T follicular helper cell (primary cell): ENCODE data around the gene SLC2A4RG.
A peak's percentile ranks its signal among the peaks of the same experiment; 100 is the strongest.

Experiments
- DNase-seq: peaks from one replicate; pipeline ENCODE4 v3.0.0-alpha.2; 2020; ENCODE audit warnings: low read depth

SLC2A4RG gene

DNA sequence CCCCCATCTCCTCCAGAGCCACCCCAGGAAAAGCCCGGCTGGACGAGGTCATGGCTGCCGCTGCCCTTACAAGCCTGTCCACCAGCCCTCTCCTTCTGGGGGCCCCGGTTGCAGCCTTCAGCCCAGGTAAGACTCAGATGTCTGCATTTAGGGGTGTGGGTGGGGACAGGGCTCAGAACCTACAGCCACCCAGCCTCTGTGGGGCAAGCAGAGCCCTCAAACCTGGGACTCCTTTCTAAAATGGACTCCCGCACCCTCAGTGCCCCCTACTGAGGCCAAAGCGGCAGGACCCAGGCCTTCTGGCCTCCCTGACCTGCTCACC lies 1.7 kb downstream of the SLC2A4RG start:
- no peak for DNase-seq

DNA sequence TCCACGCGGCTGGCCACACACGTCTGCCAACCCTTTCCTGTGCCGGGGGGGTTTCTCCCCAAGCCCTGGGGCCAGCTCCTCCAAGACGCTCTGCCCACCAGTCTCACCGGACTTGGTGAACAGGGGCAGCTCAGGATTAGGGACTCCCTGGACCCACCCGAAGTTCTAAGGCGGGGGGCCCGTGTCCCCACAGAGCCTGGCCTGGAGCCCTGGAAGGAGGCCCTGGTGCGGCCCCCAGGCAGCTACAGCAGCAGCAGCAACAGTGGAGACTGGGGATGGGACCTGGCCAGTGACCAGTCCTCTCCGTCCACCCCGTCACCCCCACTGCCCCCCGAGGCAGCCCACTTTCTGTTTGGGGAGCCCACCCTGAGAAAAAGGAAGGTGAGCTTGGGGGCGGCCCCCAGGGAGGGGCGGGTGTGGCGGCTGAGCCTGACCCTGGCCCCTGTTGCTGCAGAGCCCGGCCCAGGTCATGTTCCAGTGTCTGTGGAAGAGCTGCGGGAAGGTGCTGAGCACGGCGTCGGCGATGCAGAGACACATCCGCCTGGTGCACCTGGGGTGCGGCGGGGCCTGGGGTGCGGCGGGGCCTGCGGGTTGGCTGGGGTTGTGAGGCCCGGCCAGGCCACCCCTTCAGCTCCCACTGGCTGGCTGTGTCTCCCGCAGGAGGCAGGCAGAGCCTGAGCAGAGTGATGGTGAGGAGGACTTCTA lies 2.3 kb downstream of the SLC2A4RG start:
- no peak for DNase-seq

DNA sequence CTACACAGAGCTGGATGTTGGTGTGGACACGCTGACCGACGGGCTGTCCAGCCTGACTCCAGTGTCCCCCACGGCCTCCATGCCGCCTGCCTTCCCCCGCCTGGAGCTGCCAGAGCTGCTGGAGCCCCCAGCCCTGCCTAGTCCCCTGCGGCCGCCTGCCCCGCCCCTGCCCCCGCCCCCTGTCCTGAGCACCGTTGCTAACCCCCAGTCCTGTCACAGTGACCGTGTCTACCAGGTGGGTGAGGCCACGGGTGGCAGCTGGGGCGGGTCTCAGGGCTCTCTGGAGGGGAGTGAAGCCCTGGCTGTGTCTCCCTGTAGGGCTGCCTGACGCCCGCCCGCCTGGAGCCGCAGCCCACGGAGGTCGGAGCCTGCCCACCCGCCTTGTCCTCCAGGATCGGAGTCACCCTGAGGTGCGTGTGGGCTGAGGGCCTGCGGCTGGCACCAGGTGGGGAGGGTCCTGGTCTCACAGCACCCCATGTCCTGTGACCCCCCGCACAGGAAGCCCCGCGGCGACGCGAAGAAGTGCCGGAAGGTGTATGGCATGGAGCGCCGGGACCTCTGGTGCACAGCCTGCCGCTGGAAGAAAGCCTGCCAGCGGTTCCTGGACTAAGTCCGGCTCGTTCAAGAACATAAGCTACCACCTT lies 2.9 kb downstream of the SLC2A4RG start:
- no peak for DNase-seq

DNA sequence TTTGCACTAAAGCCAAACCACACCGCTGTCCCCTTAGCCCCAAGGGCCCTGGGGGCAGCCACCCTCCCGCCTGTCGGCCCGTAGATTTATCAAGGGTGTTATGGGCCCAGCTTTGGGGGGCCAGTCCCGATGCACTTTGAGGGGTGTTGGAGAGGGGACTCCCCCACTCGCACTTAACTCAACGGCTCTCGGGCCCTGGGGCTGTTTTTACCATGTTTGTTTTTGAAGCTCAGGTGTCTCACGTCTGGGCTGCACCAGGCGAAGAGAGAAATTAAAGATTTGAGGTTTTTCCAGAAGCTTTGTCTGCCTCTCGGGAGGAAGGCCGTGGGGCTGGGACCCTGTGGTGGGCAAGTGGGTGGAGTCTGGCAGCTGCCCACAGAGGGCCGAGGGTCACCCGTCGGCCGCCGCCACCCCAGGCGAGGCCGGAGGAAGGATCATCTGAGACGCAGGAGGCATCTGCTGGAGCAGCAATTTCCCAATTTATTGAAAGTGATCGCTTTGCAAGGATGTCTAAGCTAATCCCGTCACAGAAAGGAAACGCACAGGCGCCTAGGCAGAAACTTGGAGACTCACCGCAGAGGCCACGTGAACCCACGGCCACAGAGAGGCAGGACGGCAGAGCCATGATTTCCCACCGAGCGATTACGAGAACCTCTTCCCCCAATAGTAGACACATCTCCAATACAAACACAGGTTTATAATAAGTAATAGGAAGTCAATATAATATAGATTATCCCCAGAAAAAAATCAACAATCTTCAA lies 3.8 kb downstream of the SLC2A4RG start:
- DNase-seq: no peak

DNA sequence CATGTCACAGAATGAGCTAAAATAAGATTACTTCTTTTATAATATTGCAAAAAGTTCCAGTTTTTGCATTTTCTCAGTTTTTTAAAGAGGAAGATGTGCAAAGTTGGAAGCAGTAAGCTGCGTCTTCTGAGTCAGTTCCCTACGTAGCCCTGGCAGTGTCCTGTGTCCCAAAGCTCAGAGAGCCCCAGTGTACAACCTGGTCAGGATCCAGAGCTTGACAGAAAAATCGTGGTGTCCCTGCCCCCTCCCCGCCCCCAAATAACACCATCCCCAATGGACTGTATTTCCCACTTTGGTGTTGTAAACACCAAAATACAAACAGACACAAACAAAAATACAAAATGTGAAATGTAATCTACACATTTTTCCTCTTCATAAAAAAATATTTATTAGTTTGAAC lies 4.6 kb downstream of the SLC2A4RG start:
- no peak for DNase-seq

DNA sequence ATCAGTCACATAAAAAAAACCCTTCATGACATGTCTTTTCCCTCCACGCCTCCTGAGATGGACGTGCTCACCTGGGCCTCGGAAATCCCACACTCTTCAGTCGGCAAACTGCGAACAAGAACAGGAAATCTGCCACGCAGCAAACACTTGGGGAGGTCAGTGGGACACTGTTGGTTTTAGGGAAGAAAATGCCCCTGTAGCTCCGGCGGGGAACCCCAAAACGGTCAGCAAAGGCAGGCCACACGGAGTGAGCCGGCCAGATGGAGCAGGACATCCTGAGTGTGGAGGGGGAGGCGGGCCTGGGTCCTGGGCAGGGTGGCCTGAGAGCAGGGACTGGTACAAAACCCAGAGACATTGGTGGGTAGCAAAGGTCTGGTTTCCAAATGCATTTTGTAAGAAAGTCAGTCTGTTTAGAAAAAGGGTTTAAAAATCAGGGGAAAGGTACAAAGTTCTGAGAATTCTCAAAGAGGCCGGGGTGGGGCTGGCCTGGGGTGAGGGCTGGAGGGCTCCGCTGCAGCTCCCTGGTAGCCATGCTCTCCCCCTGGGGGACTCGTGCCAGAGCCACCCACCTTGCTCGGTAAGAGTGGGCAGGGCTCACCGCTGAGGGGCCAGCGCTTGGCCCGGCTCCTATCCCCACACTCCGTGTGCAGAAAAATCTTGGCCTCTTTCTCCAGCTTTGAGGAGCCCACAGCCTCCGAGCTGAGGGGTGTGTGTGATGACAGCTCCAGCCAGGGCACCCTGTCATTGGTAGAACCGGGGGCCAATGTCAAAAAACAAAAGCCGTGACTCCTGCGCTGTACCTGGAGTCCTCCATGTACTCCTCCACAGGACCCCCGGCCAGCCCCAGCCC lies 5.2 kb downstream of the SLC2A4RG start:
- DNase-seq: no peak

DNA sequence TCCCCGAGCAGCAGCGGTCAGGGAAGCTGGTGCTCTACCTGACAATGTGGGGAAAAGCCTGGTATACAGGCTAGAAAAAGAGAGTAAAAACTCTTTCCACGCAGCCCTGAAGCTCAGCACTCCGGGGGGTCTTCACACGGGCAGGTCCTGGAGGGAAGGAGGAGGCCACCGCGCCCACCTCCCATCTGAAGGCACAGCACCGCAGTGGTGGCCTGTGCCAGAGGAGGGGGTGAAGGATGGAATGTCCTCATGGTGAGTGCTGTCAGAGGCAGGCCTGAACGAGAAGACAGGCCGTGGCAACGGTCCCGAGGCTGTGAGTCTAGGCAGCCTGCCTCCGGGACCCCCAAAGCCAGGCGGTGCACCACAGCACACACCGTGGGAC lies 5.8 kb downstream of the SLC2A4RG start:
- no peak for DNase-seq

DNA sequence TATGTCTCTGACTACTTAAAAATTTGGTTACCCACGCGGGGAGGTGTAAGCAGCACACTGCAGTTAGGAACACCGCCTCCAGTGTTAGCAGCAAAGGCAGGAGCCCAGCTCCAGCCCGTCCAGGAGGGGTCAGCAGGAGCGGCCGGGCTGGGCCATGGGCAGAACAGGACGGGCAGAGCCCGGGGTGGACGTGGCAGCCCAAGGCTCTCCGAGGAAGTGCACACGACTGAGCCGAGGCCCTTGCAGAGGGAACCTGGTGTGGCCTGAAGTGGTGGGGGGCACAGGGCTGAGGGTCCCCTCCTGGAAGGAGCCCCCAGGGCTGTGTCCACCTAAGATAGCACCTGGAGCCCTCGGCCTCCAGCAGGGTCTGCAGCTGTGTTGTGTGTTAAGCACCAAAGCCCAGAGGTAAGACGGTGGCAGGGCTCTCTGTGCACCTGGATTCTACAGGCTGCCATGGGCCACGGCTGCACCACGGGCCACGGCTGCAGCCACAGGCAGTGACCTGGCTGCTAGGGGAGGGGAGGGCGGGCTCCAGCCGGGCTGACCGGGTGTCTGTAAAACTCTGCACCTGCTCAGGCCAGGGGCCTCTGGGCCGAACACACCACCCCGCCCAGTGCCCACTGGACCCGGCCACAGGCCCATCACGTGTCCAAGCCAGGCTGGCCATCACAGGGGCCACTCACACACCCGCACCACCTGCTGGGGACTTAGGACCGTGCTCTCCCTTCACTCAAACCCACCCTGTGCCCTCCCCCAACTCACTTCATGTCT lies 6.6 kb downstream of the SLC2A4RG start:
- no peak for DNase-seq

DNA sequence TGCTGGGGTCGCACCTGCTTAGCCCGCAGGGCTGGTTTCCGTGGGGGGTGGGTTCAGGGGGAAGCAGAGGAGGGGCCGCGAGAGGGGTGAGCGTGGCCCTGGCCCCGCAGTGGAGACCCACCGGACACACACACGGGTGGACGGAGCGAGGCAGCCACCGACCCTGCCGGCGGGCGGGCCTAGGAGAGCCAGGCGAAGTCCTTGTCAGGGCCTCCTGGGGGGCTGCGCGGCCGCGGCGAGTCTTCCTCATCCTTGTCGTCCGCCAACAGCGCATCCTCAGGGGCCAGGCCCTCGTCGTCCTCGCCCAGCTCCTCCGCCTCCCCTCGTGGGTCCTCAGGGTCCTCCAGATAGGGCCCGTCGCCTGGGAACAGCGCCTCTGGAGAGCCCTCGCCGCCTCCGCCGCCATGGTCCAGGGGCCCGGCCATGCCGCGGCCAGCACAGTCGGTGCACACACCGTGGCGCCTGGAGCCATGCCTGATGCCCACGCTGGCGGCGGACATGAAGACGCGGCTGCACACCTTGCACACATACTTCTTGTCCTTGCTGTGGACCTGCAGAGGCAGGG lies 7.3 kb downstream of the SLC2A4RG start:
- DNase-seq: no peak

DNA sequence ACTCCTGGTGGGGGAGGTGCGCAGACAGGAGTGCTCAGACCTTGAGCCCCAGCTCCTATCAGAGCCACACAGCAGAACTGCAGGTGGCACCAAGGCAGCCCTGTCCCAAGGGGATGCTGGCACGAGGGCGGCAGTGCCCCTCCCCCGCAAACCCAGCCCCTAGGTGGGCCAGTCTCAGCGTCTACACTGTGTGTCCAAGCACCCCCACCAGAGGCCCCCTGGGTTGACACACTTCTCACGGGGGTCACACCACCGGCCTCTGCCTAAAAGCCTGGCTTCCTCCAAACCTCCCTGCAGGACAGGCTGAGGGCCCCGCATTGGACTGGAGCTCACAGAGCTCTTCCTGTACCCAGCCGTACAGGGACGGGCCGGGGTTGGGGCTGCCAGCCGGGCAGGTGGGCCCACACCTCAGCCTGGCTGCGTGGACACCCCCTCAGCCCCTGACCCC lies 8.1 kb downstream of the SLC2A4RG start:
- no peak for DNase-seq

DNA sequence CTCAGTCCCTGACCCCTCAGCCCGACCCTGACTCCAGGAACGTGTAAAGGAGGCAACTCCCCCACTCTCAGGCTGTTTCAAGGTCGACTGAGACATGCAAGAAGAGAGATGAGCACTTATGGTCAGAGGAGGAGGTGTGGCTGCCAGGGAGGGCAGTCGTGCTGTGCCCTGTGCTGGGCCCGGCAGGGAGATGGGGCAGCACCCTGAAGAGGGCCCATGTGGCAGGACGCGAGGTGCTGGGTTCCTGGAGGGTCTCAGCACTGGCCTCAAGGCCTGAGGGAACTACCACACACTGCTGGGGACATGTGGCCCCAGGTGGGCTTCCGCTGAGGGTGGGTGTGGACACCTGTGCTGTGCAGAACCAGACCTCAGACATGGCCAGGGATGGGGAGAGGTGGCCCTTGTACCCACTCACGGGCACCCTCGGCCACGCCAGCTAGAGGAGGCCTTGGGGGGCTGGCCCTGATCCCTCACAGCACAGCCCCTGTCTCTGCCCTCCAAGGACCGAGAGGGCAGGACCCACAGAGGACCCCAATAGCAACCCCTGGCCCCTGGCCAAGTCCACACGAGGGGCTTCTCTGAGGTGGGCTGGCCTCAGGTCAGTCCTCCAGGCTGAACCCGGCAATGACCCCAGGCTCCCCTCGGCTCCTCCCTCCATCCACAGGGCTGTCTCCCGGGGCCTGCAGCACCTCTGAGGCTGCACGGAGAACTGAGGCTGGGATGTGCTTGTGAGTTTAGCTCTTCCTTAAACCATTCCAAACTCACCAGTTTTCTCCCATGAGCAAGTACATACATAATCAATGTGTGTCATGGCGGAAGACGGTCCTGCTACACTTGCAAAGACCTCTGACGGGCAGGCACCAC lies 8.7 kb downstream of the SLC2A4RG start:
- DNase-seq: no peak

DNA sequence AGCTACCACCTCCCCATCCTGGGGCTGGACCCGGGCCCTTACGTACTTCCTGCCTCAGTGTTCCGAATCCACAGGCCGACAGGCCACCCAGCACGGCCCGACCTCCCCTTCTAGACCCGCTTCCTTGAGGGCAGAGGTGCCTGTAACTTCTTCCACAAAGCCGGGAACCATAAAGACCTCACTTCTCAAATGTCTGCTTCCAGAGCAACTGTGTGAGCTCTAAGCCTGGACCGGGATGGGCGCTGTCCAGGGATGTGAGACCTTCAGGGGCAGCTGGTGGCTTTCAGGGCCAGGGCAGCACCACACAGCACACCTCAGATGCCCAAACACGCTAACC lies 9.3 kb downstream of the SLC2A4RG start:
- no peak for DNase-seq

DNA sequence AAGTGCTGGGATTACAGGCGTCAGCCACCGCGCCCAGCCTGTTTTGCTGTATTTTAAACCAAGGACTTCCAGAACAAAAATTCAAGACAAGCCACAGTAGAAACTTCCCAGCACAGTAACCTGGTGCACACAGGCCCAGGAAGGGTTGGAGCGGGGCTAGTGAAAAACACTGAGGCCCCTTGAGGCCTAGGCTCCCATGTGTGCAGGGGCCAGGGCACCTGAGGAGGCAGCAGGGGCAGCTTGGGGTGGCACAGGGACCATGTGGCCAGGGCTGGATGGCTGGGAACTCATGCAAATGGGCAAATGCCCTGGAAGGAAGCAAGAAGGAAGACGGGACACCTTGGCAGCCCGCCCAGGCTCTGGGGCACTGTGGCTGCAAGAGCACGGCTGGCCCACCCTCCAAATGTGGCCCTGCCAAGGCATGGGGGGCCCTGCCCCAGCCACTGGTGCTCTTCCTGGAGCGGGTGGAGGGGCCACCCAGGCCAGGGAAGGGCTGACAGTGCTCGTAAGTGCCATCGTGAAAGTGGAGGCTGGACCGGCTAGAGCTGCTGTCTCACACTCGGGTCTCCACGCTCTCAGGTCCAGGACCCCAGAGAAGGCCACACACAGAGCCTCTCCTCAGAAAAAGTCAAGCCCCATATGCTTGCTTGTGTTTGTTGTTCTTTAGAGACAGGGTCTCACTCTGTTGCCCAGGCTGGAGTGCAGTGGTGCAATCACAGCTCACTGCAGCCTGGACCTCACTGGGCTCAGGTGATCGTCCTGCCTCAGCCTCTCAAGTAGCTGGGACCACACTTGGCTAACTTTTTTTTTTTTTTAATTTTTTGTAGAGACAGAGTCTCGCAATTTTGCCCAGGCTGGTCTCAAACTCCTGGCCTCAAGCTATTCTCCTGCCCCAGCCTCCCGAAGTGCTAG lies 10.3 kb downstream of the SLC2A4RG start:
- no peak for DNase-seq

DNA sequence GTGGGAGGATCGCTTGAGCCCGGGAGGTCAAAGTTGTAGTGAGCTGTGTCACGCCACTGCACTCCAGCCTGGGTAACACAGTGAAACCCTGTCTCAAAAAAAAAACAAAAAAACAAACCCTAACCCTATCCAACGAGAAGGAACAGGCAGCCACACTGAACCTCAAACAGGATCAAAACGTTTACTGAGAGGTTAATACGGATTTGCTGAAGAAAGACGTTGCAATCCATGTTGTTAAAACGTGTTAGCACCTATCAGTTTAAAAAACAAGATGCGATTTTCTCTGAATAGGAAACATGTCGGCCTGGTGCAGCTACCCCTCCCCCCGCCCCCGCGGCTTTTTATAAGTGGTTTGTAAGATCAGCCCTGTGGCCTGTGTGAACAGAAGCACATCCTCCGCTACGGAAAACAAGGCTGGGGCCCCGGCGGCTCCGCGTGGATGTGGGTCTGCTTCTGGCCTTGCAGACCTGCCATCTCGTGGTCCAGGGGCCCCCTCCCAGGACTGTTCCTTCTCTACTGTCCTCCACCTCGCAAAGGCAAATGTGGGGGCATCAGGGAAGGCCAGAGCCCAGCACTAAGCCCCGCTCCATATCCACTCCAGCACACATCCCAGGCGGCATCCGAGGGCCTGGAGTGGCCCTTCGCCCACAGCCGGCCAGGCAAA lies 11.4 kb downstream of the SLC2A4RG start:
- peak; percentile 41 for DNase-seq

DNA sequence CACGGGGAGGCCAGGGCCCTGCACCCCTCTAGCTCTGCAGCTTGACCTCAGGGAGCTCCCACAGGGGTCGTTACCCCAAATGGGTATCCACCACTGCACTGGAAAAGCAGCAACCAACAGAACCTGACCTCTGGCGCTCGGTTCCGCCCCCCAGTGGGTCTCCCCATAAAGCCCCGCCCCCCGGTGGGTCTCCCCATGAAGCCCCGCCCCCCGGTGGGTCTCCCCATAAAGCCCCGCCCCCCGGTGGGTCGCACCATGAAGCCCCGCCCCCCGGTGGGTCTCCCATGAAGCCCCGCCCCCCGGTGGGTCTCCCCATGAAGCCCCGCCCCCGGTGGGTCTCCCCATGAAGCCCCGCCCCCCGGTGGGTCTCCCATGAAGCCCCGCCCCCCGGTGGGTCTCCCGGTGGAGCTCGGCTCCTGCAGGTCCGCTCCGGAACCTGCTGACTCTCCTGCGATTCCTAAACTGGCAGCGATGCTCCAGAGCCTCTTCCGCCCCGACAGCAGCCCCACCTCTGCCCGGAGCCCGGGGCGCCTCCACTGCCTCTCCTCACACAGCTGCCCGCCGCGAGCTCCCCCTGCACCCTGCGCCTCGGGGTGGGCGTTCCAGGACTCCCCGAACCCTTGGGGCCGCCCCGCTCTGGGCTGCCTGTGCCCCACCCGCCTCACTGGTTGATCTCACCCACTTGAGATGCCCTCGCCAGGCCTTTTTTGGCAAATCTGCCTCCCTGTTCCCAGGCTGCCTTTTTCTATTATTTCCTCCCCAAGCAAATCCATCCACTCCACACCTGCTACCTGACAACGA lies 12.1 kb downstream of the SLC2A4RG start:
- no peak for DNase-seq

DNA sequence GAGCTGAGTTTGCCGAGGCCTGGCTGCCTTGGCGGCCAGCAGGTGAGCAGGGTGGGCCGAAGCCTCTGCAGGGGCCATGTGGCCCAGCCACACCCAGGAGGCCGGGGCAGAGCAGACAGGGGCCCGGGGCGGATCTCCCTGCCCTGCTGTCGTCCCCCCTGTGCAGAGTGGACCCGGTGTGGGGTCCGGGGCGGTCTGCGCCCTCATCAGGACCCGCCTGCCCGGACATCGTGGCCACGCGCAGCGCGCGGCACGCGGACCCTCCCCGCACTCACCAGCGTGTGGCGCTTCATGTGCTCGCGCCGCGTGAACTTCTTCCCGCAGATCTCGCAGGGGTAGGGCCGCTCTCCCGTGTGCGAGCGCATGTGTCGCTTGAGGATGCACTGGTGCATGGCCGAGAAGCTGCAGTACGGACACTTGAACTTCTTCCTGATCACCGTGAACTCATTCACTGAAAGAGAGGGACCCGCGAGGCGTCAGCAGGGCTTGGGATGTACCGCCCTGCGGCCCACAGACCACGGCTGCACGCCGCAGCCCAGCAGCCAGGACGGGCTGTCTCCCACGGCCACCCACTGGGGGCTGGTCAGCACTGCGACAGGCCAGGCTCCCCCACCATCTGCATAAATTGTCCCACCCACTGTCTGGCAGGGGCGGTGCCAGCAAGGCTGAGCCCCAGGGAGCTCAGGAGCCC lies 13.0 kb downstream of the SLC2A4RG start:
- no peak for DNase-seq

DNA sequence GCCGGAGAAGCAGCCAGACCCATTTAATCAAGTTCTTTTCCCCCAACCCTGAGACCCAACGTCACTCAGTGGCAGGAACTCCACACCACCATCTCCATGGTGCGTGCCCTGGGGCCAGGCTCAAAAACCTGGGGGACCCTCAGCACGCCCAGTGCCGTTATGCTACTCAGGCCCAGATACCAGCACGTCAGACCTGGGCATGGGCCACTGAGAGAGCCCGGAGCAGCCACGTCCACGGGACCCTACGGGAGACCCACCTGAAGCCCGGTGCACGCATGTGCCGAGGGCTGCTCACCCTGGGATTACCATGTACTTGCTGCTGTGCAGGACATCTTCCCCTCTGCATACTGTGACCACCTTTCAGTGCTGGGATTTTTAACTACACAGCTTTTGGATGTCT lies 13.8 kb downstream of the SLC2A4RG start:
- no peak for DNase-seq
